ENCODE data around the gene BRD3.

DNA sequence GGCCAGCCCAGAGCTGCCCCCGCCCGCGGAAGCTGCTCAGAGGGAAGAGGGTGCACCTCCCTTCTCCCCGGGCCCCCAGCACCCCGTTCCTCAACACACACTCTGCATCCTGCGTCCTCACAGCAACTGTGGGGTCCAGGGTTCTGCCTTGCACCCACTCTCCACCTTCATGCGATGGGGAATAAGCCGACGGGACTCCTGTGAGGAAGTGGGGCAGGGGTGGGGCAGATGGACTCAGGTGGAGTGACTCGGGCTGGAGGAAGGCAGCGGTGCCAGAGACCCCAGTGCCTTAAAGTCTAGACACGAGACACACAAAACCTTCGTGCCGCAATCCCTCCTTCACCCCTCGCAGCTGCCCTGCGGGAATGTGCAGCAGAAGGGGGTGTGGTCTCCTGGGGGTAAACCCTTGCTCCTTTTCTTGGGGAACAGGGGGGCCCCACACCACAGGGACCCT is 8.6 kb downstream of the BRD3 start:
- TF ChIP-seq CTCF (IDR thresholded peaks at IDR 0.05; ENCODE audit: insufficient read depth, low read depth, low read length) (no peak), EZH2 (IDR thresholded peaks at IDR 0.05; ENCODE audit: insufficient read depth, low read length) (no peak)

All from astrocyte (in vitro differentiated cells and primary cell).